T-helper 9 cell (primary cell): ENCODE results near the gene RRP1B.
A peak's percentile ranks its signal among the peaks of the same experiment; 100 is the strongest.
"Not testable (repeated sequence)": the region's sequence is repeated elsewhere in the genome, so short reads cannot be mapped to it uniquely, and the experiment has no call there.

ENCODE experiments used
- DNase-seq: peaks from one replicate; pipeline ENCODE4 v3.0.0-alpha.2; 2020

The RRP1B gene

GRCh38 chr21:43702785-43703034 is 43.4 kb downstream of the RRP1B start:
- DNase-seq: no peak

- no peak for DNase-seq
These were observed 43.9 kb downstream of the RRP1B start for GRCh38 chr21:43703035-43703880.

- DNase-seq: no peak
These were observed 48.1 kb downstream of the RRP1B start for GRCh38 chr21:43707462-43707861.

- no peak for DNase-seq
These were observed 49.5 kb downstream of the RRP1B start for GRCh38 chr21:43708745-43709381.

GRCh38 chr21:43712268-43712942 is 53.0 kb downstream of the RRP1B start:
- DNase-seq: no peak

- not testable (repeated sequence) for DNase-seq
These were observed 53.8 kb downstream of the RRP1B start for GRCh38 chr21:43713123-43713522.

- no peak for DNase-seq
These were observed 57.2 kb downstream of the RRP1B start for GRCh38 chr21:43716376-43717165.

- DNase-seq: no peak
These were observed 58.0 kb downstream of the RRP1B start for GRCh38 chr21:43717166-43717853.

GRCh38 chr21:43717967-43718871 is 58.9 kb downstream of the RRP1B start:
- DNase-seq: no peak

GRCh38 chr21:43718872-43719747 is 59.8 kb downstream of the RRP1B start, which contains the start of gene PDXK:
TSS of gene PDXK (plus strand) at chr21:43719129. CDS start at chr21:43719295, 166 bp downstream.
- peak; percentile 68 for DNase-seq

- no peak for DNase-seq
These were observed 60.6 kb downstream of the RRP1B start for GRCh38 chr21:43719748-43720538.

- no peak for DNase-seq
These were observed 61.3 kb downstream of the RRP1B start for GRCh38 chr21:43720539-43721166.

- DNase-seq: no peak
These were observed 61.8 kb downstream of the RRP1B start for GRCh38 chr21:43721206-43721605.

- no peak for DNase-seq
These were observed 62.6 kb downstream of the RRP1B start for GRCh38 chr21:43721939-43722338.

- DNase-seq: no peak
These were observed 64.3 kb downstream of the RRP1B start for GRCh38 chr21:43723648-43724047.

- DNase-seq: no peak
These were observed 67.5 kb downstream of the RRP1B start for GRCh38 chr21:43726686-43727518.

- DNase-seq: no peak
These were observed 68.3 kb downstream of the RRP1B start for GRCh38 chr21:43727519-43728153.

- no peak for DNase-seq
These were observed 68.8 kb downstream of the RRP1B start for GRCh38 chr21:43728154-43728466.
